ENCODE measurements around the gene MSMO1.
A peak's percentile ranks its signal among the peaks of the same experiment; 100 is the strongest.
"Not testable (repeated sequence)": the region's sequence is repeated elsewhere in the genome, so short reads cannot be mapped to it uniquely, and the experiment has no call there.

Gene MSMO1

DNA sequence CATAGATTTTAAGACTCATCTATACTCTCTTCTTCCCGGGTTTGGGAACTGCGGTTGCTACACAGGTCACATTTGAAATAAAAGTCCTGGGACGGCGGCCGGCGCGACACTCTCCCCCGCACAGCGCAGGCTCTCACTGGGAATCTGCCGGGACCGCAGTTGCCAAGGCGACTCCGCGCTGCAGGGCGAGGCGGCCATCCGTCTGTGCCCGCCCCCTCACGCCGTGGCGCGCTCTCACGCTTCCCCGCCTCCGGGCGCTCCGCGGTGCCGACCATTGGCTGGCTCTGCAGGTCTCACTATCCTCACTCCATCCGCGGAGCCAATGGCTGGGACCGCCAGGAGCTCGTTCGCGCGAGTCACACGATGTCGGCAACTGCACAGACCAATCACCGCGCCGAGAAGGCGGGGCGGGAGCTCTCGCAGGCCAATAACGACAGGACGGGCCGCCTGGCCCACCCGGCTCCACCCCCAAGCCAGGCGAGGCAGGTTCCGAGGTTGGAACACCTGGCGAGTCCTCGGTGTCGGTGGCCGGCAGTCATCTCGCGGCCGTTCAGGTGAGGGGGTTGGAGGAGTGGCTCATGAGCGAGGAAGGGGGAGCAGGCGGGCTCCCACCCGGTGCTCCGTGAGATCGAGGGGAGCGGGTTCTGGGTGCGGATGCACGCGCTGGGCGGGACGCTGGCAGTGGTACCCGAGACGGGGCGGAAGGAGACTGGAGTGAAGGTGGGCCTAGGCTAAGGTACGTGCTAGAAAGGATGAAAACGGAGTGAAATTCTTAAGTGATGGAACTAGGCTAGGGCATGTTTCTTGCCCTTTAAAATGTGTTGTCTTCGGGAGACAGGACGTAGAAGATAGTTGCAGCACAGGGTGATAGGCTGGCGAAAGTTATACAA lies at the start of gene MSMO1:
MSMO1 (plus strand) TSS at position 459 of the 890 bp plus-strand sequence. CDS start 5,702 bp downstream, outside the sequence.
- Mint-ChIP-seq H3K4me3 (no peak within 1 kb of the TSS), H3K9me3 (ENCODE audit: low read depth) (no peaks in the 10 kb centered on the region), H3K27me3 (no peaks in the 10 kb centered on the region), H3K36me3 (peaks cover 17% of the 10 kb centered on the region), H3K27ac (no peak within 1 kb of the TSS), H3K4me1 (ENCODE audit: low read depth) (peaks cover 41% of the 10 kb centered on the region)

DNA sequence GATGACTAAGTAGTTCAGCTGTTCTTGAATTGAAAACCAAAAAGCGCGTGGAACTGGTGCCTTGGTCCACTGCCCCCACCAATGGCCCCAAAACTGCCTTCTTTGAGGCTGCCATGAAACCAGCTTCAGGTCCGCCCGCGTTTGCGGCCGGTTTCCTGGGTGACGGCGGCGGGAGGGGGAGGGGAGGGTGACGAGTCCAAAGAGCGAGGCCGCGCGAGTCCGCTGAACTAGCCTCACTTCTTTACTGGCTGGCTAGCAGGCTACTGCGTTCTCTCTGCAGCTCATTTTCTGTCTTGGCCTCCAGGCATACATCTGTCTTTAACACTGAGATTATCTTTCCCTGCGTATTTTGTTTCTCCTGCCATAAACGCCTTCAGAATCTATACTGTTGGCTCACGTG lies 47.9 kb upstream of the MSMO1 start:
- not testable (repeated sequence) for H3K27ac Mint-ChIP-seq; H3K4me3 Mint-ChIP-seq; H3K9me3 Mint-ChIP-seq (ENCODE audit: low read depth); H3K27me3 Mint-ChIP-seq; H3K4me1 Mint-ChIP-seq (ENCODE audit: low read depth)
- H3K36me3 Mint-ChIP-seq: peaks cover 17% of the 10 kb centered on the region

DNA sequence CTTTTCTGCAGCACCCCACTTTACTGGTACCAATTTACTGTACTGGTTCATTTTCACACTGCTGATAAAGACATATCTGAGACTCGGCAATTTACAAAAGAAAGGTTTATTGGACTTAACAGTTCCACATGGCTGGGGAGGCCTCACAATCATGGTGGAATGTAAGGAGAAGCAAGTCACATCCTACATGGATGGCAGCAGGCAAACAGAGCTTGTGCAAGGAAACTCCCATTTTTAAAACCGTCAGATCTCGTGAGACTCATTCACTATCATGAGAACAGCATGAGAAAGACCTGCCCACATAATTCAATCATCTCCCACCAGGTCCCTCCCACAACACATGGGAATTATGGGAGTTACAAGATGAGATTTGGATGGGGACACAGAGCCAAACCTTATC lies 42.8 kb upstream of the MSMO1 start:
- H3K27me3 Mint-ChIP-seq; H3K9me3 Mint-ChIP-seq (ENCODE audit: low read depth); H3K27ac Mint-ChIP-seq; H3K4me3 Mint-ChIP-seq: not testable (repeated sequence)
- Mint-ChIP-seq H3K4me1 (ENCODE audit: low read depth) (peaks cover 29% of the 10 kb centered on the region), H3K36me3 (peaks cover 15% of the 10 kb centered on the region)

- H3K36me3 Mint-ChIP-seq: not testable (repeated sequence)
- H3K27ac Mint-ChIP-seq: peak overlapping the region; percentile 58
Measured at GRCh38 chr4:165286619-165287340, 40.7 kb upstream of the MSMO1 start.

GRCh38 chr4:165288226-165288625 lies 39.2 kb upstream of the MSMO1 start:
- Mint-ChIP-seq H3K27me3 (no peaks in the 10 kb centered on the region), H3K4me1 (ENCODE audit: low read depth) (peaks cover 35% of the 10 kb centered on the region), H3K9me3 (ENCODE audit: low read depth) (peaks cover 5% of the 10 kb centered on the region), H3K36me3 (peaks cover 5% of the 10 kb centered on the region), H3K4me3 (no peak overlapping the region), H3K27ac (no peak overlapping the region)

More at GRCh38 chr4:165286619-165287340, 40.7 kb upstream of the MSMO1 start:
- H3K27me3 Mint-ChIP-seq; H3K9me3 Mint-ChIP-seq (ENCODE audit: low read depth): not testable (repeated sequence)
- peaks cover 33% of the 10 kb centered on the region for H3K4me1 Mint-ChIP-seq (ENCODE audit: low read depth)
- peak overlapping the region; percentile 6 for H3K4me3 Mint-ChIP-seq

GRCh38 chr4:165288639-165289422 lies 38.6 kb upstream of the MSMO1 start:
- no peak overlapping the region for H3K4me3 Mint-ChIP-seq
- no peak overlapping the region for H3K27ac Mint-ChIP-seq
- H3K27me3 Mint-ChIP-seq: no peaks in the 10 kb centered on the region
- H3K36me3 Mint-ChIP-seq: peaks cover 5% of the 10 kb centered on the region
- peaks cover 35% of the 10 kb centered on the region for H3K4me1 Mint-ChIP-seq (ENCODE audit: low read depth)
- H3K9me3 Mint-ChIP-seq (ENCODE audit: low read depth): peaks cover 5% of the 10 kb centered on the region

DNA sequence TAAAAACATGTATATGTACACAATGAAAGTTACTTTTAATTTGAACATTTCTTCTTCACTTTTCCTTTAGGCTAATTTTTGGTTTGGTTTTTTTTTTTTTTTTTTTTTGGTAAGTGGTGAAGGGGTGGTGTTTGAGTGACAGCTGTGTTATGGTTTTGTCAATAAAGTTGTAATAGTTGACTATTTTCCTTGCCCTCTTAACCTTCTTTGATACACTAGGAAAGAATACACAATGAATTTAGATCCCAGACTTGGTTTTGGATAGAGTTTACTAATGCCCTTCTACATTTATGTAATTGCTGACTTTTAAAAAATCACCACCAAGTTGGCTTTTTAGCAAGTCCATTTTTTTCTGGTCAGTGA lies 38.1 kb upstream of the MSMO1 start:
- Mint-ChIP-seq H3K4me3 (no peak overlapping the region), H3K27me3 (no peaks in the 10 kb centered on the region), H3K4me1 (ENCODE audit: low read depth) (peaks cover 40% of the 10 kb centered on the region), H3K36me3 (peaks cover 3% of the 10 kb centered on the region), H3K9me3 (ENCODE audit: low read depth) (peaks cover 2% of the 10 kb centered on the region), H3K27ac (no peak overlapping the region)

GRCh38 chr4:165293061-165293460 lies 34.4 kb upstream of the MSMO1 start:
- H3K27me3 Mint-ChIP-seq: no peaks in the 10 kb centered on the region
- peaks cover 4% of the 10 kb centered on the region for H3K36me3 Mint-ChIP-seq
- no peak overlapping the region for H3K4me3 Mint-ChIP-seq
- H3K9me3 Mint-ChIP-seq (ENCODE audit: low read depth): no peaks in the 10 kb centered on the region
- H3K27ac Mint-ChIP-seq: no peak overlapping the region
- H3K4me1 Mint-ChIP-seq (ENCODE audit: low read depth): peaks cover 32% of the 10 kb centered on the region

GRCh38 chr4:165293927-165294649 lies 33.4 kb upstream of the MSMO1 start:
- peaks cover 8% of the 10 kb centered on the region for H3K36me3 Mint-ChIP-seq
- H3K27me3 Mint-ChIP-seq: no peaks in the 10 kb centered on the region
- H3K4me1 Mint-ChIP-seq (ENCODE audit: low read depth): peaks cover 25% of the 10 kb centered on the region
- H3K27ac Mint-ChIP-seq: no peak overlapping the region
- H3K4me3 Mint-ChIP-seq: no peak overlapping the region
- no peaks in the 10 kb centered on the region for H3K9me3 Mint-ChIP-seq (ENCODE audit: low read depth)

- Mint-ChIP-seq H3K4me3 (peak overlapping the region; percentile 17), H3K36me3 (peaks cover 11% of the 10 kb centered on the region), H3K27me3 (no peaks in the 10 kb centered on the region), H3K4me1 (ENCODE audit: low read depth) (peaks cover 23% of the 10 kb centered on the region), H3K9me3 (ENCODE audit: low read depth) (no peaks in the 10 kb centered on the region), H3K27ac (peak overlapping the region; percentile 36)
Measured at GRCh38 chr4:165294907-165295306, 32.6 kb upstream of the MSMO1 start.

DNA sequence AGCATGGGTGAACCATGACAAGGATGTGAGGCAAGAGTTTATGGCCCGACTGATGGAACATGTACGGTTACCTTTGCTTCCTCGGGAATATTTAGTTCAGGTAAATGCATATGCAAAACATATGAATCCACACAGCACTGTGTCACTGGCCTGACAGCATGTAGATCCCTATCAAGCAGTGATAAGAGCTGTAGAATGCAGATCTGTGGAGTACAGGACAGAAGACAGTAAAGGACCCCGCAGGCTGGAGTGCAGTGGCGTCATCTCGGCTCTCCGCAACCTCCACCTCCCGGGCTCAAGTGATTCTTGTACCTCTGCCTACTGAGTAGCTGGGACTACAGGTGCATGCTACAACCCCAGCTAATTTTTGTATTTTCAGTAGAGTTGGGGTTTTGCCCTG lies 29.8 kb upstream of the MSMO1 start:
- Mint-ChIP-seq H3K36me3 (peaks cover 14% of the 10 kb centered on the region), H3K9me3 (ENCODE audit: low read depth) (no peaks in the 10 kb centered on the region), H3K4me1 (ENCODE audit: low read depth) (peaks cover 38% of the 10 kb centered on the region), H3K4me3 (no peak overlapping the region), H3K27me3 (no peaks in the 10 kb centered on the region), H3K27ac (no peak overlapping the region)

GRCh38 chr4:165299399-165300060 lies 27.9 kb upstream of the MSMO1 start:
- H3K4me1 Mint-ChIP-seq (ENCODE audit: low read depth): peaks cover 36% of the 10 kb centered on the region
- H3K27ac Mint-ChIP-seq: no peak overlapping the region
- H3K36me3 Mint-ChIP-seq: peaks cover 16% of the 10 kb centered on the region
- no peaks in the 10 kb centered on the region for H3K9me3 Mint-ChIP-seq (ENCODE audit: low read depth)
- no peak overlapping the region for H3K4me3 Mint-ChIP-seq
- no peaks in the 10 kb centered on the region for H3K27me3 Mint-ChIP-seq

DNA sequence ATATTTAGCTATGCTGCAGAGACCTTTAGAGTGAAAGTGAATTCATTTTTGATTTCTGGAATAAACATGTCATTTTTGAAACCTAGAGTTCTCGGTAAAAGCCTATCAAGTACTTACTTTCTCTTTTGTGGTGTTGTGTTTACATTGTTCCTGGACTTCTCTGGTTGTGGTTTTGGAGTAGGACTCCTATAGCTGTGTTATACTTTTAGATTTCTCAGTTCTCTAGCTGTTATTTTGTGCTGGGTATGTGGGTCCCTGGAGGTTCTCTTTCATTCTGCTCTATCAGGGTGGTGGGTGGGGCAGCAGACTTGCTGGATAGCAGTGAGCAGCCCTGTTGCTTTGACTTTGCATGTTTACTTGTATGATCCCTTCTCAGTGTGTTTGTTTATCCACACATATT lies 25.6 kb upstream of the MSMO1 start:
- Mint-ChIP-seq H3K9me3 (ENCODE audit: low read depth) (no peaks in the 10 kb centered on the region), H3K4me1 (ENCODE audit: low read depth) (peaks cover 26% of the 10 kb centered on the region), H3K4me3 (peak overlapping the region; percentile 60), H3K36me3 (peaks cover 25% of the 10 kb centered on the region), H3K27ac (peak overlapping the region; percentile 77), H3K27me3 (no peaks in the 10 kb centered on the region)

- H3K4me1 Mint-ChIP-seq (ENCODE audit: low read depth): peaks cover 26% of the 10 kb centered on the region
Measured at GRCh38 chr4:165302658-165303057, 24.8 kb upstream of the MSMO1 start.

More at GRCh38 chr4:165302658-165303057, 24.8 kb upstream of the MSMO1 start:
- Mint-ChIP-seq H3K27me3 (no peaks in the 10 kb centered on the region), H3K27ac (no peak overlapping the region), H3K36me3 (peaks cover 25% of the 10 kb centered on the region), H3K4me3 (no peak overlapping the region), H3K9me3 (ENCODE audit: low read depth) (no peaks in the 10 kb centered on the region)
